ENCODE results near the gene TMEM139. TPM values are rescaled to one million over a fixed set of nuclear protein-coding genes. Genes with fewer than 3 reads are reported as not detected.
A peak's percentile ranks its signal among the peaks of the same experiment; 100 is the strongest.
"Not testable (repeated sequence)": the region's sequence is repeated elsewhere in the genome, so short reads cannot be mapped to it uniquely, and the experiment has no call there.

The TMEM139 gene
- total RNA-seq, 1 experiment from 2014 or later: 0.97 TPM

GRCh38 chr7:143250199-143250598, 34.6 kb upstream of the TMEM139 start:
- H3K36me3 ChIP-seq: no peaks in the 10 kb centered on the region
- H3K27ac ChIP-seq: no peak overlapping the region
- H3K9me3 ChIP-seq (replicated peaks): no peaks in the 10 kb centered on the region
- DNase-seq: no peak
- H3K4me3 ChIP-seq: no peak overlapping the region
- no peaks in the 10 kb centered on the region for H3K27me3 ChIP-seq
- no peaks in the 10 kb centered on the region for H3K4me1 ChIP-seq

- no peak for DNase-seq
- H3K4me1 ChIP-seq: no peaks in the 10 kb centered on the region
- no peak overlapping the region for H3K4me3 ChIP-seq
- no peaks in the 10 kb centered on the region for H3K36me3 ChIP-seq
- H3K9me3 ChIP-seq (replicated peaks): no peaks in the 10 kb centered on the region
- H3K27me3 ChIP-seq: no peaks in the 10 kb centered on the region
- no peak overlapping the region for H3K27ac ChIP-seq
These were observed 33.9 kb upstream of the TMEM139 start for GRCh38 chr7:143250822-143251221.

- H3K27ac ChIP-seq: no peak overlapping the region
- H3K27me3 ChIP-seq: no peaks in the 10 kb centered on the region
- no peak for DNase-seq
- H3K4me3 ChIP-seq: no peak overlapping the region
- H3K9me3 ChIP-seq (replicated peaks): no peaks in the 10 kb centered on the region
- H3K4me1 ChIP-seq: no peaks in the 10 kb centered on the region
- H3K36me3 ChIP-seq: no peaks in the 10 kb centered on the region
These were observed 32.8 kb upstream of the TMEM139 start for GRCh38 chr7:143252006-143252405.

- no peak overlapping the region for H3K4me3 ChIP-seq
- H3K4me1 ChIP-seq: no peaks in the 10 kb centered on the region
- no peak overlapping the region for H3K27ac ChIP-seq
- no peaks in the 10 kb centered on the region for H3K9me3 ChIP-seq (replicated peaks)
- H3K36me3 ChIP-seq: no peaks in the 10 kb centered on the region
- H3K27me3 ChIP-seq: no peaks in the 10 kb centered on the region
- DNase-seq: no peak
These were observed 29.2 kb upstream of the TMEM139 start for GRCh38 chr7:143255564-143255963.

- Histone ChIP-seq H3K27ac (no peak overlapping the region), H3K4me3 (no peak overlapping the region), H3K27me3 (no peaks in the 10 kb centered on the region), H3K36me3 (no peaks in the 10 kb centered on the region), H3K9me3 (replicated peaks) (no peaks in the 10 kb centered on the region), H3K4me1 (no peaks in the 10 kb centered on the region)
- no peak for DNase-seq
These were observed 28.4 kb upstream of the TMEM139 start for GRCh38 chr7:143256325-143256724.

GRCh38 chr7:143256932-143257331, 27.8 kb upstream of the TMEM139 start:
- no peaks in the 10 kb centered on the region for H3K27me3 ChIP-seq
- H3K36me3 ChIP-seq: no peaks in the 10 kb centered on the region
- H3K4me3 ChIP-seq: no peak overlapping the region
- no peak for DNase-seq
- no peaks in the 10 kb centered on the region for H3K9me3 ChIP-seq (replicated peaks)
- H3K4me1 ChIP-seq: no peaks in the 10 kb centered on the region
- H3K27ac ChIP-seq: no peak overlapping the region

GRCh38 chr7:143257501-143257900, 27.3 kb upstream of the TMEM139 start:
- no peaks in the 10 kb centered on the region for H3K27me3 ChIP-seq
- H3K4me1 ChIP-seq: no peaks in the 10 kb centered on the region
- DNase-seq: no peak
- no peak overlapping the region for H3K4me3 ChIP-seq
- no peaks in the 10 kb centered on the region for H3K36me3 ChIP-seq
- no peak overlapping the region for H3K27ac ChIP-seq
- H3K9me3 ChIP-seq (replicated peaks): no peaks in the 10 kb centered on the region

GRCh38 chr7:143258831-143259230, 25.9 kb upstream of the TMEM139 start:
- Histone ChIP-seq H3K4me3 (no peak overlapping the region), H3K27ac (no peak overlapping the region), H3K36me3 (no peaks in the 10 kb centered on the region), H3K9me3 (replicated peaks) (no peaks in the 10 kb centered on the region), H3K27me3 (no peaks in the 10 kb centered on the region), H3K4me1 (no peaks in the 10 kb centered on the region)
- DNase-seq: no peak

GRCh38 chr7:143259765-143260164, 25.0 kb upstream of the TMEM139 start:
- DNase-seq: no peak
- H3K4me1 ChIP-seq: no peaks in the 10 kb centered on the region
- no peak overlapping the region for H3K27ac ChIP-seq
- H3K27me3 ChIP-seq: no peaks in the 10 kb centered on the region
- H3K4me3 ChIP-seq: no peak overlapping the region
- H3K36me3 ChIP-seq: no peaks in the 10 kb centered on the region
- H3K9me3 ChIP-seq (replicated peaks): no peaks in the 10 kb centered on the region

- Histone ChIP-seq H3K4me3 (no peak overlapping the region), H3K27me3 (no peaks in the 10 kb centered on the region), H3K4me1 (no peaks in the 10 kb centered on the region; the same call in 1 of the 2 replicates), H3K36me3 (no peaks in the 10 kb centered on the region), H3K9me3 (replicated peaks) (no peaks in the 10 kb centered on the region), H3K27ac (no peak overlapping the region)
- no peak for DNase-seq
These were observed 22.9 kb upstream of the TMEM139 start for GRCh38 chr7:143261901-143262300.

- no peaks in the 10 kb centered on the region for H3K9me3 ChIP-seq (replicated peaks)
- H3K4me3 ChIP-seq: peak within 1 kb of the TSS; percentile 86
- no peaks in the 10 kb centered on the region; the same call in 1 of the 2 replicates for H3K4me1 ChIP-seq
- H3K36me3 ChIP-seq: peaks cover 4% of the 10 kb centered on the region; the same call in 1 of the 2 replicates
- H3K27me3 ChIP-seq: no peaks in the 10 kb centered on the region
- H3K27ac ChIP-seq: peak within 1 kb of the TSS; percentile 62
- DNase-seq: peak; percentile 67 to 73
These were observed 21.2 kb upstream of the TMEM139 start, which contains the start of gene GSTK1 for GRCh38 chr7:143263266-143264195. GSTK1 (plus strand) TSS chr7:143263441; CDS start chr7:143263514, 73 bp downstream.

GRCh38 chr7:143264196-143264568, 20.6 kb upstream of the TMEM139 start:
- not testable (repeated sequence) for H3K4me1 ChIP-seq; H3K36me3 ChIP-seq; H3K27ac ChIP-seq; DNase-seq; H3K9me3 ChIP-seq (replicated peaks); H3K27me3 ChIP-seq
- H3K4me3 ChIP-seq: peak overlapping the region; percentile 86

- DNase-seq: peak in 1 of 2 experiments; percentile 41
- Histone ChIP-seq H3K4me3 (no peak overlapping the region), H3K9me3 (replicated peaks) (no peaks in the 10 kb centered on the region), H3K36me3 (peaks cover 4% of the 10 kb centered on the region; the same call in 1 of the 2 replicates), H3K4me1 (no peaks in the 10 kb centered on the region; the same call in 1 of the 2 replicates), H3K27me3 (no peaks in the 10 kb centered on the region), H3K27ac (0 out of 2 replicates have a peak overlapping the region, but pooled peaks have one; percentile 11)
These were observed 19.6 kb upstream of the TMEM139 start for GRCh38 chr7:143265017-143265693.

GRCh38 chr7:143269251-143269650, 15.5 kb upstream of the TMEM139 start:
- Histone ChIP-seq H3K4me3 (no peak overlapping the region), H3K27me3 (no peaks in the 10 kb centered on the region), H3K36me3 (peaks cover 4% of the 10 kb centered on the region; the same call in 1 of the 2 replicates), H3K4me1 (no peaks in the 10 kb centered on the region; the same call in 1 of the 2 replicates), H3K9me3 (replicated peaks) (no peaks in the 10 kb centered on the region), H3K27ac (no peak overlapping the region)
- DNase-seq: no peak

GRCh38 chr7:143271240-143271639, 13.5 kb upstream of the TMEM139 start:
- no peak for DNase-seq
- no peak overlapping the region for H3K27ac ChIP-seq

More at GRCh38 chr7:143271240-143271639, 13.5 kb upstream of the TMEM139 start:
- no peaks in the 10 kb centered on the region for H3K27me3 ChIP-seq
- no peaks in the 10 kb centered on the region for H3K9me3 ChIP-seq (replicated peaks)
- H3K4me1 ChIP-seq: no peaks in the 10 kb centered on the region
- H3K36me3 ChIP-seq: peaks cover 4% of the 10 kb centered on the region; the same call in 1 of the 2 replicates
- H3K4me3 ChIP-seq: no peak overlapping the region
